Heart left ventricle (tissue), 13 donors: ENCODE measurements around the gene PCNP.

Experiments used
- CTCF ChIP-seq, 12 donors: fragments of 200-600 bp; sonication (generic) in 4 of 12; IDR thresholded peaks; one replicate each; pipeline versions ENCODE4 v1.5.0 to v1.8.0; 2018 to 2022; ENCODE audit warnings: antibody characterized with exemption in 12 of 12, mild to moderate bottlenecking in 5 of 12
- POLR2A ChIP-seq, 2 donors: fragments of 450-650 bp; IDR thresholded peaks; one replicate each; pipeline ENCODE4 v1.6.1; 2017; ENCODE audit warnings: antibody characterized with exemption in 2 of 2, mild to moderate bottlenecking in 2 of 2, moderate library complexity in 2 of 2
- donor health status: ischemic (EF 13 %, LVEDD 7.1; RV severe dilation, severe dysfunction).
- donor health status: DM: no; HTN: yes; CAD: no.
- donor health status: DM: no; HTN: no; CAD: no.
- donor health status: ischemic (EF 25% LVEDD 6.9; RV normal size, moderate dysfunction).
- donor health status: ischemic (EF 25% LVEDD 5.7; RV mildly dilated, moderate dysfunction).
- donor health status: ischemic (EF 35%, LVEDD 5.7; RV mildly dilated, moderate dysfunction).
- donor health status: nonischemic (EF 11% LVEDD 7.7; RV severe dilation, severe dysfunction).
- donor health status: DM: yes; HTN: yes; CAD: no.
- donor health status: PGD.
- donor health status: ischemic (EF 29% LVEDD 5.4; RV normal size, mild dysfunction).
- donor health status: nonischemic (EF 23%, LVEDD 6.1; RV moderate dilation, normal function).

- TF ChIP-seq POLR2A (IDR thresholded peaks at IDR 0.05) (no peak), CTCF (IDR thresholded peaks at IDR 0.05) (no peak)
Measured at GRCh38 chr3:101536266-101536665, 37.7 kb upstream of the PCNP start.
